ENCODE results near the gene CCDC159.

GRCh38 chr19:11359421-11359820 is 13.1 kb downstream of the CCDC159 start:
- TF ChIP-seq CTCF (tag by site-specific recombination; IDR thresholded peaks at IDR 0.05) (no peak), ZNF133 (tag by site-specific recombination; IDR thresholded peaks at IDR 0.05) (no peak), ZEB2 (tag by site-specific recombination; IDR thresholded peaks at IDR 0.05) (no peak), ZNF335 (tag by site-specific recombination; conservative IDR thresholded peaks at IDR 0.05) (no peak), REST (tag by site-specific recombination; IDR thresholded peaks at IDR 0.05) (no peak), SP7 (tag by site-specific recombination; IDR thresholded peaks at IDR 0.05) (no peak), ELK4 (IDR thresholded peaks at IDR 0.05; ENCODE audit: borderline replicate concordance, low read depth, low read length) (no peak), FEZF1 (tag by site-specific recombination; IDR thresholded peaks at IDR 0.05) (no peak)
